8988T (cell line): ENCODE data around the gene LTK.

Experiments used
- DNase-seq: peaks from one replicate; pipeline ENCODE4 v3.0.0; 2011

Gene LTK

DNA sequence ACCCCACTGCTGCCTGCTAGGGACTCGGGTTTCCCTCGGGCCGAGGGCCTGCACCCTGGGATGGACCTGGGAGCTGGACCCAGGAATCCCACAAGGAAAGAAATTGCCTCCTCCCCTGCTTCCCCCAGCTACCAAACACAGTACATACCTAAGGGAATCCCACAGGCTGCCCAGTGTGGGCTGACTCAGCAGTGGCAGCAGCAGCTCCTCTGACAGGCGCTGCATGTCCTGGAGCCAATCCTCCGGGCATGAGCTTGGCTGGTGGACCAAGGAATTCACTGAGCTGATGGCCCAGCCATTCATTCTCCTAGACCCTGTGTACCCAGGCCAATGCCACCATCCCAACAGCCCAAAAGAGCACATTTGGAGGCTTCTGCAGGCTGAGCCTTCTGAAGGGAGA lies 9.5 kb upstream of the LTK start:
- DNase-seq = no peak

DNA sequence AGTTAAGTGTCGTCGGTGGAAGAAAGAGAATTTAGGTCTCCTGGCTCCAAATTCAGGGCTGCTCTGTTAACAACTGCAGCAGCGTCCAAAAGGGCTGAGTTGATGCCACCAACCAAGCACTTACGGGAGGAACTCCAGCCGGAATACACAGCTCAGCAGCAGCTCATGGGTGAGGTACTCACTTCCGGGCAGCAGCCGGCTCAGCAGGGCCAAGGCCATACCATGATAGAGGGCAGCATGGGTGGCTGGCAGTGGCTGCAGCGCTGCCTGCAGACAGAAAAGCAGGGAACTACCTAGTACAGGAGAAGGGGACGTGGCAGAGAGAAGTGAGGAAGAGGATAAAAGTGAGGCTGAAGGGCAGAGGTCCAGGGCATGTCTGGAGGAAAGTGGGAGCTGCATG lies 8.0 kb upstream of the LTK start:
- no peak for DNase-seq

DNA sequence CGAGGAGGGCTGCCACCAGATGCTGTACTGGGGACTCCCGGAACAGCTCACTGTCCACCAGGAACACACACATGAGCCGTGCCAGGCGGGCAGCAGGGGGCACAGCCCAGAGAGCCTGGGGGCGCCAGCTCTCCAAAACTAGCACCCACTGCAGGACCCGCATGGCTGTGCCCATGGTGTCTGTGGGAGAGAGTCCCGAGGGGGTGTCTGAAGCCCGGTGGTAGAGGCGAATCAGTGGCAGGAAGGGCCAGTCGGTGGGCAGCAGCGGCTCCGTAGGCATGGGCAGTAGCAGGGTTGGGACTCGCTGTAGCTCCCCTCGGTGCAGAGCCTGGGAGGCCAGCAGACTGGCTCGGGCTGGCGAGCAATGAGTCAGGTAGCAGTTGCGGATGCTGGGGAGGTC lies 7.0 kb upstream of the LTK start:
- DNase-seq = no peak

DNA sequence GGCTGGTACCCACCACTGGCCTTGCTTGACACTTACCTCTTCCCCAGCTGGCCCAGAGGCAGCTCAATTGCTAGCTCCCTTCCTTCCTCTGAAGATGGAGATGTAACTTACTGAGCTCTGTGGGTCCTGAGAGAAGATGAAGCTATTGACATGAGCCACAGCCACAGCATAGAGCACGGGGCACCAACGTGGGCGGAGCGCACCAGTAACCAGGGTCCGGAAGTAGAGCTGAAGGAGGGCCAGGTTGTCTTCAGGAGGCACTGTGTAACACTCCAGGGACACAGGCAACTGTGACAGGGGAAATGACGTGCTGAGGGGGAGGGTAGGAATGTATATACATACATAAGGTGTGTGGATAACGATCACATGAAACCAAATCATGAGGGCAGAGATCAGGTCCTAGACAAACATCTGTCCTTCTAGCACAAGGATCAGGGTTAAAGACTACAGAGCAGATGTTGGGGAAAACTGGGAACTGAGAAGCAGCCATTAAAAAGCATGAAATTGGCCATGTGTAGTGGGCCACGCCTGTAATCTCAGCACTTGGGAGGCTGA lies 4.3 kb upstream of the LTK start:
- no peak for DNase-seq

DNA sequence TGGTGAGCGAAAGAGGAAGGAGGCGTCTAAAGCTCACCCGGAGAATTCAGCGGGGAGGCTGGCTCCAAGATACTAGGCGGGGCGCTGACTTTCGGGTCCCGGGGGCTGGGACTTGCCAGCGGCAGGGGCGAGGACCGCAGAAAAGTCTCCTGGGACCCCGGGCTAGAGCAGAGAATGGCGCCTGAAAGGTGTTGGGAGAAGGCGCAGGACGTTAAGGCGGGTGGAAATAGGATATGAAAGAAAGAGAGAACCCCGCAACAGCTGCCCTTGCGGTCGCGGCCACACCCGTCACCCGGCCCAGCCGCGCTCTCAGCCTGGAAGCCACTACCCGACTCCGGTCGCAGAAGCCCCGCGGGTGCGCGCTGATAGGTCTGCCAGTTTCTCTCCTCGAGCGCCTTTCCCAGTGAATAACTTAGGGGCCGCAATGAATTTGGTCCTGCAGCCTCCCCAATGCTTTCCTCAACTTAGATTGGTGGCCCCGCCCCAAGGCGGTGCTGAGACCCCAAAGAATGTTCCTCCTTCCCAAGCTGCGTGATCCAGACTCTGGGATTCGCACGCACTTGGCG lies 604 bp downstream of the LTK start:
- no peak for DNase-seq

DNA sequence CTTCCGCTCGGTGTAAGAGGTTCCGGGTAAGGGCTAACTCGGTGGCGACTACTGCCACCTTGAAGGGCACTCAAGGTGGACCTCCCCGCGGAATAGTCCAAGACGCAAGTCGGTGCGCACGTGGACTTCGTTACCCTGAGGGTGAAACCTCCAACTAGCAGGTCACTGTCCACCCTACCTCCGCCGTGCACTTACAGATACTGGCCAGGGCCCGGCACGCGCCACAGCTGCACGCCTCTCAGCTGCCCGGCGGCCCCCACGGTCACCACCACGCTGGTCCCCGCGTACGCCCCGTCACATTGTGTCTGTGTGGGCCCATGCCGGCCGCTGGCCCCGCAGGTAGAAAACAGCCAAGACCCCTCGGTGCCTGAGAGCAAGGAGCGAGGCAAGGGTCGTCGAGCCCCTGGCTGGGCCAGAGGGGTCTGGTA lies 1.1 kb downstream of the LTK start:
- DNase-seq = no peak

DNA sequence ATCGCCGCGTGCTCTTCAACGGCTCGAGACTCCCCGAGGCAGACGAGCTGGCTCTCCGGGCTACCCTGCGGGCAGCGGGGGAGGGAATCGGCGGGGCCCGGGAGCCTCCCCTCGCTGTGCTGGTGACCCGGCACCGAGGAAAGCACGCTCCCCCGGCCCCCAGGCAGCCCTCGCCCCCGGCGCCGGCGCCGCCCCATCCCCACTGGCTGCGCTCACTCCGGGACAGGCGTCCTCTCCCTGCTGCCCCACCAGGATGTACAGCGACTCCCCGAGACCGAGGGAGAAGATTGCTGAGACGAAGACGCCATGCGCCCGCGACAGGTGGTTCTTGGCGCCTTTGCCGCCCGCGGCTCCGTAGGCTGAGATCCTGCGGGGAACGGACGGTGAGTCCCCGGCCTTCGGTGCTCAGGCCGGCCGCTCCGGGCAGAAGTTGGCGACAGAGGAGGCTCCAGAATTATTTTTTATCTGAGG lies 1.7 kb downstream of the LTK start:
- DNase-seq = no peak

DNA sequence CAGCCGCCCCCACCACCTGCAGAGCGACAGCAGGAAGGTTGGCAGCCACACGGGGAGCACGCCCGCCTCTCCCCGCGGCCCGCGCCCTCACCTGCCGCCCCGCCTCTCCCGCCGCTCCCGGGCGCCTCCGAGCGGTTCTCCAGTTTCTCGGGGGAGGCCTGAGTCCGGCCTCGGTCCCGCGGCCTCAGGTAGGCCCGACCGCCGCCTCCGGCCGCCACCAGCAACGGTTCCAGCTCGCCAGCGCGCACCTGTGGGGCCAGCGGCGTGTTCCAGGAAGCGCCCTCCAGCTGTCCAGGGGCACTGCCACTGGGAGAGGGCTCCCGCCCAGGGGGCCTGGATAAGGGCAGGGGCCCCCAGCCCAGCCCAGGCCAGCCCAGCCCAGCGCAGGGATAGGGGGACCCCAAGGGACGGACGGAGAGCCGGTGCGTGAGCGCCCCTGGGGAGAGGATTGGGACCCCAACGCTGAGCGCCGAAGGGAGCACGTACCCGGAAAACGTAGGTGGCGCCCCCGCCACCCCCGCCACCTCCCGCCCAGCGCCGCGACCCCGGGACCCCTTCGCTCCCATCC lies 2.2 kb downstream of the LTK start:
- DNase-seq = no peak

DNA sequence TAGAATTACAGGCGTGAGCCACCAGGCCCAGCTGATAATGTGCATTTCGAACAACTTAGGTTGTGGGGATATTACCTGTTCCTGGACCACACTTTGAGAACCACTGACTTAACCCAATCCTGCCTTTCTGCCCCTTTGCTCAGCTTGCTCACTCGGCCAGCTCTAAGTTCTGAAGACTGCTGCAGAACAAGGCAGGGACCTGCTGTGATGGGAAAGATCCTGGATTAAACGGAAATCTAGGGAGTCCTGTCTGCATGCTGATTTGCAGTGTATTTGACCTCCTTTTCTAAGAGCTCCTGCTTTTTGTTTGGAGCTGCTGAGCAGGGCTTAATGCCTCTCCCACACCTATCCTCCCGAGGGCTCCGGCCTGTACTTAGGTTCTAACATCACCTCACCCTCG lies 2.9 kb downstream of the LTK start:
- DNase-seq = peak; percentile 24

DNA sequence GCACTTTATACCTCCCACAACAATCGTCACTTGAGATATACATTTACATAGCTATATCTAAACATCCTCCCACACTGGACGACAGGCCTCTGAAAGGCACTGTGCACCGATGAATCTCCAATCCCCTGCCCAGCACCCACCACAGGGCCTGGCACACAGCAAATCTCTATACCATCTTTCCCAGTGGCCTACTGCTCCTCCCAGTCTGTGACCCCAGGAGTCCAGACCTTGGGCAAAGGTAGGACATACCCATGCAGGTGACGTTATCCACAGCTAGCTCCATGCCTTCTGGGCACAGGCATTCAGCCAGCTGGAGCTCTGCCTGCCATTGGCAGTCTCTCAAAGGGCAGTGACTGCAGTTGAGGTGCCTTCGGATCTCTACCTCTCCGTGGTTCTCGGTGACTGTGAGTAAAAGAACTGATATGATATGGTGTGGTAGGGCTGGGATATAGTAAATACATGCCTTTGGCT lies 5.8 kb downstream of the LTK start:
- DNase-seq = no peak

DNA sequence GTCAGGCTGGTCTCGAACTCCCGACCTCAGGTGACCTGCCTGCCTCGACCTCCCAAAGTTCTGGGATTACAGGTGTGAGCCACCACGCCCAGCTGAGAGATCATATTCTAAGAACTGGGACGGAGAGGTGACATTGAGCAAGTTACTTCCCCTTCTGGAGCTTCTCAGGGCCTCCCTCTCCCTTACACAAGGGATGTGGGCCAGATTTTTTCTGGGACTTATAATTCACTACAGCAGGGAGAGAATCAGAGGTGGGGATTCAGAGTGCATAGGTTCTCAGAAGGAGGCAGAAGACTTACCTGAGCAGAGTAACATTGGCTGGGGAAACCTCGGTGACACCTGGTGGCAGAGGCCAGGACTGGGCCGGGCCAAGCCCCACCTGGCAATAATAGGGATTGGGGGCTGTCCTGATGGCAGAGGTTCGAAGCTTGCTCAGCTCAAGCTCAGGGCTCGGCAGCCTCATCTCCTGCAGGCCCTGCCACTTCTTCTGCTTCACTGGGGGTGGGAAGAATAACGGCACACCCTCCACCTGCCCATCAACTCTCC lies 6.8 kb downstream of the LTK start:
- DNase-seq = peak; percentile 50

DNA sequence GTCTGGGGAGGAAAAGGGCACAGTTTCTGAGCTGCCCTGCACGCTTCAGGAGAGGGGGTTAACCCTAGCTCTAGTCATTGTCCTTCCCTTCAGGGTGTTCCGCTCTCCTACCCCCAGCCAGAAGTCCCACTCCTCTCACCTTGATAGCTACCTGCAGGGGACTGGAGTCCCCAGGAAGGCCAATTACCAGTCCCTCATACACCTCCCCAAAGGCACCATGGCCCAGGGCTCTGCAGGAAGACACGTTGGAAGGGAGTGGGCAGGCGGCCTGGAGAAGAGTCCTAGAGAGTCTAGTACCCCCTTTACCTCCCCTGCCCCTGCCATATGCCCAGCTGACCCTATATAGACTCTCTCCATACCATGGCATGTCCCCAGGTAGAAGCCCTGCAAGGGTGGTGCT lies 7.9 kb downstream of the LTK start:
- no peak for DNase-seq

DNA sequence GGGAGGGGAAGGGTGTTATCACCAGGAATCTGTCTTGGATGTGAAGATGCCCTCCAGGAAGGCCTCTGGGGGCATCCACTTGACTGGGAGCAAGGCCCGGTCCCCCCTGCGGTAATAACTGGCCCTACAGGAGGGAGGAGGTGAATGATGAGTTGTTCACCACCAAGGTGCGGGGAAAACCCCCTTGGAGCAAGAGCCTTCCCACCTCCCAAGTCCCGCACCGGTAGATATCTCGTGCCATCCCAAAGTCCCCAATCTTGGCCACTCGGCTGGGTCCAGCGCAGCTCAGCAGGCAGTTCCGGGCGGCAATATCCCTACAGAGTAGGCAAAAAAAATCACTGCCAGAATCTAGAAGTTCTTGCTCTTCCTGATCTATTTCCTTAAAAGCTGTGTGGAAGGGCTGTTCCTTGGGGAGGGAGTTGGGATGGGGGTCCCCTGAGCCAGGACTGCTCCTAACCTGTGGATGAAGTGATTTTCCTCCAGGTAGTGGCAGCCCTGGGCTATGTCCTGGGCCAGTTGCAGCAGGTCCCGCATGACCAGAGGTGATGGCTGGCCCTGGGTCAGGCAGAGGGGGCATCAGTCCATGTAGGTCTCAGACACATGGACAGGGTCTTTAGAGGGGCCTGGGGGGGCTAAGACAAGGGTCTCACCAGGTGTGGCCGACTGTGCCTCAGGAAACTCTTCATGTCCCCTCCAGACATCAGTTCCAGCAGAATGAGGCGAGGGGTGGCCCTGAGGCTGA lies 8.7 kb downstream of the LTK start:
- peak; percentile 24 for DNase-seq

DNA sequence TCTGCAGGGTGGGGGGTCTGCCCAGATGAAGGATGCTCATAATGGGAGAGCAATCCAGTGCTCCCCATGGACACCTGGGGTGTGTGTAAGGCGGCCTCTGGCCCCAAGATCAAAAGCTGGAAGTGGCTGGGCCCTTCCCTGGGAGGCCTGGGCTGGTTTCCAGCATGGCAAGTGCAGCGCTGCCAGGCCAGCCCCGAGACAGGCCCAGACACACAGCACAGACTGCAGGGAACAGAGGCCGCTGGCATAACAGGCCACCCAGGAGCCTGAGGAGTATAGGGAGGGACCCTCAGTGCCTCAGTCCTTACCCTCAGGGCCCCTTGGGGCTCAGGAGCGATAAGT lies 10.0 kb downstream of the LTK start:
- no peak for DNase-seq

DNA sequence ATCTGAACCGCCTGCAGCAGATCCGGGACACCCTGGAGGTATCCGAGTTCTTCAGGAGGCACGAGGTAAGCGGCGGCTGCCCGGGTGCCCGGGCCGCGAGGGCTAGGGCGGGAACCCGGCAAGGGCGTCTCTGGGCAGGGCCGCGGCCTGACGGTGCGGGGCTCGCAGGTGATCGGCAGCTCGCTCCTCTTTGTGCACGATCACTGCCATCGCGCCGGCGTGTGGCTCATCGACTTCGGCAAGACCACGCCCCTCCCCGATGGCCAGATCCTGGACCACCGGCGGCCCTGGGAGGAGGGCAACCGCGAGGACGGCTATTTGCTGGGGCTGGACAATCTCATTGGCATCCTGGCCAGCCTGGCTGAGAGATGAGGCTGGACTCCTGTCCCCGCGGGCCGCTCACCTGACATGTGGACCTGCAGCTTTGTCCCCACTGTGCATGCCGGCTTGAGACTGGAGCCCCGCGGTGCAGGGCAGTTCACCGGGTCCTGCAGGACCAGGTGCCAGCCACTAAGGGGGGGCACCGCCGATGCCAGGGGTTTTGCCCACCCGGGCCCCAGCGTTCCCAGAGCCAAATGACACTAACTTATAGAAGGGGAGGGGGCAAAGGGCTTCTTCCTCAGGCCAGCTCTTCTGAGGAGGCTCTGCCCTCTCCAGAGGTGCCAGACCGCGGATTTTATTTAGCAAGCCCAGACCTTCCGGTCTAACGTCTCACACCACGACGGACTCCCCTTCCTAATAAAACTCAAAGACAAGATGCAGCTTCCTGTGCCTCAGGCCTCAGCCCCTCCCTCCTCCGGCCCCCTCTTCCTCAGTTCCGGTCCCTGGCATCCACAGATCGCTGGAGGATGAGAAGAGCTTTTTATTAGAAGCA lies 10.6 kb downstream of the LTK start:
- DNase-seq = no peak

DNA sequence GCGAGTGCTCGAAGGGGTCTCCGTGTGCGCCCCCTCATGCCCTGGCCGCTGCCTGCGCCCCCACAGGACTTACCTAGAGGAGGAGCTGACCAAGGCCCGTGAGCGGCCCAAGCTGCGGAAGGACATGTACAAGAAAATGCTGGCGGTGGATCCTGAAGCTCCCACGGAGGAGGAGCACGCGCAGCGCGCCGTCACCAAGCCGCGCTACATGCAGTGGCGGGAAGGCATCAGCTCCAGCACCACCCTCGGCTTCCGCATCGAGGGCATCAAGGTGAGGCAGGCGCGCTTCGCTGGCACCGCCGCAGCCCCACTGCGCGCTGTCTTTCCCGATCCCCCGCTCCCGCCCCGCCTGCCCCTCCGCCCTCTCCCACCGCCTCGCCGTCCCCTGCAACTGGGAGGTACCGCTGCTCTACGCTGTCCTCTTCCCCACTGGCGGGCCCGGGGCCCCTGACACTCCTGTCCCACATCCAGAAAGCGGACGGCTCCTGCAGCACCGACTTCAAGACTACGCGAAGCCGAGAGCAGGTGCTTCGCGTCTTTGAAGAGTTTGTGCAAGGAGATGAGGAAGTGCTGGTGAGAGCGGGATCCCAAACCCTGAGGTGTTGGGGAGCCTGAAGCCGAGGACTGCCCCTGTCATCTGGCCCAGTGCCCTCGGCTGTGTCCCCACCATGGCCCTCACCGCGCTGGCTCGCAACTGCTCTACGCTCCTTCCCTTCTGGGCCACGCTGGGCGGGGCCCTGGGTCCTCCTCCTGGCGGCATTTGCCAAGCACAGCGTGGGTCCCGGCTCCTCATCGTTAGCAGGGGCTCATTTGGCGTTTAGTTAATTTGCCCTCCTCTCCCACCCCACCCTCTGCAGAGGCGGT lies 11.5 kb downstream of the LTK start:
- no peak for DNase-seq

DNA sequence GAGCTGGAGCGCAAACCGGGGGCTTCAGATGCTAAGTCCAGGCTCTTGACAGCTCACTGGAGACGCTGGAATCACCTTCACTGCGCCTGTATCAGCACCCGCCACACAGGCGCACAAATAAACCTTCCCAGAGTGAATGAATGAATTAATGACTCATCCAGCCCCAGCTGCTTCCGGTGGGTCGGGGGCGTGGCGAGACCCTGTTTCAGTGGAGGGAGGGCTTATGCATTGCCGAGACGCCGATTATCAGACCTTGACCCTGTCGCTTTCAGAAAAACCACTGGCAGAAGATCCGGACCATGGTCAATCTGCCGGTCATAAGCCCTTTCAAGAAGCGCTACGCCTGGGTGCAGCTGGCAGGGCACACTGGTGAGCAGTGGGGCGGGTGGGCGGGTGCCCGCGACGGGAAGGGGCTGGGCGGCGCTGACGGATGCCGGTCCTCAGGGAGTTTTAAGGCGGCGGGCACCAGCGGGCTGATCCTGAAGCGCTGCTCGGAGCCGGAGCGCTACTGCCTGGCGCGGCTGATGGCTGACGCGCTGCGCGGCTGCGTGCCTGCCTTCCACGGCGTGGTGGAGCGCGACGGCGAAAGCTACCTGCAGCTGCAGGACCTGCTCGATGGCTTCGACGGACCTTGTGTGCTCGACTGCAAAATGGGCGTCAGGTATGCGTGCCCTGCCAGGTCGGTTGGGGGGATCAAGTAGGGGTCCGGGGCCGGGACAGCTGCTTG lies 12.3 kb downstream of the LTK start:
- no peak for DNase-seq

DNA sequence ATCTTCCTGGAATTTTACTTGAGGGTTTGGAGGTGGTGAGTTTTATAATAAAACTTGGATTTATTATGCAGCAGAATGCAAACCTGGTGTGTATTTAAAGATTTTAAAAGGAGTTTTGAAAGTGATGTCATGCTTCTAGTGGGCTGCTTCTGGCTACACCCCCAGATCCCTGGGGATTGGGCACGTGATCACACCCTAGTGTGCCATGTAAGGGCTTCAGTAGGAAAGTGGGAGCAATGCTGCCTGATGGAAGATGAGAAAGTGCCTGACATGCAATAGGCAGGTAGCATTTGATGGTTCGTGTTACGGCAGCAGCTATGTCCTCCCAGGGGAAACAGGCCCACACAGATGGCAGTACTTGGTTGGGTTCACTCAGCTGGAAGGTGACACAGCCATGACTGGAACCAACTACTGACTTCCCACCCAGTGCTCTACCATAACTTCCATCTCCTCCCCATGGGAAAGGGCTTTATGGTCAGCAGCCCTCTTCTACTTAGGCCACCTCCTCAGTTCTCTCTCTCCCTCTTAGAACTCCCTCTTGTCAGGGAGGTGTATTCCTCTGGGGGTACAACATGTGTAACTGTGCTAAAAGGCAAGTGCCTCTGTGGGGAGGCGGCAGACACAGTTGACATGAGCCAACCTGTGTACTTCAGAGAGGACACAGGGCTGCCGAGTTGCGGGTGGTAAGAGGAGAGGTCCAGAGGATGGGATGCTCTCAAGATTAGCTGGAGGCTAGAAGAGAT lies 14.3 kb downstream of the LTK start:
- DNase-seq = no peak

DNA sequence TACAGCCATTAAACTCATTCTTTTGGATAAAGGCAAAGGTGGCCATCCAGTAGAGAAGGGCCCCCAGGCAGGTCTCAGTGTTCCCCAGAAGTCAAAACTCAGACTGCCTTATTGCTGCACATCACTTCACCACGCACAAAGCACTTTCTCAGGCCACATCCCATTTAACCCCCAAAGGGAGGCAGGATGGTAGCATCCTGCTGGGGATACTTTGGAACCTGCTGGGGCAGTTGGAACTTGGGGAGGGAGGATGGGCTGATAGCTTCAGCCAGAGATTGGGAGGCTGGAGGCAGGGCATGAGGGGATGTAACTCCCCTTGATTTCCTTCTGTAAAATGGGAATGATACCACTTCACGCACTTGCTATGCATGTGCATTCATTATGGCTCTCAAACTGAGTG lies 15.0 kb downstream of the LTK start:
- no peak for DNase-seq
